ENCODE measurements around the gene CD84.

DNA sequence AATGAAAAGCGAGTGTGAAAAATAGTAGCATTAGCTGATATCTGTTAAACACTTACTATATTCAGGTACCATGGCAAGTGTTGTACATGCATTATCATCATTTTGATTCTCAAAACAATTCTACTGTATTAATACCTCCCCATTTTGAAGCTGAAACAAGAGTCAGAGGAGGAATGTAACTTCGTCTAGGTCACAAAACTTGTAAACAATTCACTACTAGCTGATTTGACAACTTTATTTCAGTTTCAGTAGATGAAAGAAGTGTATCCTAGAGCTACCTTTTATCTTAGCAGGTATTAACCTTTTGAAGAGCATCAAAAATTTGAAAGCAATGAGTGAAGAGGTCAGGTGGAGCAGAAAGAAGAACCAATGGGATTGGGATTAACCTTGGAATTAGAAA is 1.6 kb downstream of the CD84 start:
- no peak for TF ChIP-seq POLR2A (IDR thresholded peaks at IDR 0.05)
- TF ChIP-seq, protein P1, sequence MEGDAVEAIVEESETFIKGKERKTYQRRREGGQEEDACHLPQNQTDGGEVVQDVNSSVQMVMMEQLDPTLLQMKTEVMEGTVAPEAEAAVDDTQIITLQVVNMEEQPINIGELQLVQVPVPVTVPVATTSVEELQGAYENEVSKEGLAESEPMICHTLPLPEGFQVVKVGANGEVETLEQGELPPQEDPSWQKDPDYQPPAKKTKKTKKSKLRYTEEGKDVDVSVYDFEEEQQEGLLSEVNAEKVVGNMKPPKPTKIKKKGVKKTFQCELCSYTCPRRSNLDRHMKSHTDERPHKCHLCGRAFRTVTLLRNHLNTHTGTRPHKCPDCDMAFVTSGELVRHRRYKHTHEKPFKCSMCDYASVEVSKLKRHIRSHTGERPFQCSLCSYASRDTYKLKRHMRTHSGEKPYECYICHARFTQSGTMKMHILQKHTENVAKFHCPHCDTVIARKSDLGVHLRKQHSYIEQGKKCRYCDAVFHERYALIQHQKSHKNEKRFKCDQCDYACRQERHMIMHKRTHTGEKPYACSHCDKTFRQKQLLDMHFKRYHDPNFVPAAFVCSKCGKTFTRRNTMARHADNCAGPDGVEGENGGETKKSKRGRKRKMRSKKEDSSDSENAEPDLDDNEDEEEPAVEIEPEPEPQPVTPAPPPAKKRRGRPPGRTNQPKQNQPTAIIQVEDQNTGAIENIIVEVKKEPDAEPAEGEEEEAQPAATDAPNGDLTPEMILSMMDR (IDR thresholded peaks at IDR 0.05): no peak

All from Peyer's patch (tissue), 4 donors.